ENCODE data around the gene FAM124A.

DNA sequence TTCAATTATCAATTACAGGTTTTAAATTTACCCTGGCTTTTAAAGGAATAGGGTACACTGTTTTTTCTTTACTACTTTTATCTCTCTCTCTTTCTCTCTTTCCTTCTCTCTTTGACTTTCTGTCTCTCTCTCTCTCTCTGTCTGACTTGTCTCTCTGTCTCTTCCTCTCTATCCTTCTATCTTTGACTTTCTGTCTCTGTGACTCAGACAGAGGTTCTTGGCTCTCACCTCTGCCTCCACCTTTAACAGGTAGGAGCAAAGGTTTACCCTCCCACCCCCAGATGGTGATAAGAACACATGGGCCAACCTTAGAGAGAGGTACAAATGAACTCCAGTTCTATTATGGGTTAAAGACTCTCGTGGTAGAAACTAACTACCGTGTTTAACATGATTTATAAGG is 20.3 kb upstream of the FAM124A start:
- TF ChIP-seq JUNB (IDR thresholded peaks at IDR 0.05) (no peak), EZH2 (IDR thresholded peaks at IDR 0.05; ENCODE audit: borderline replicate concordance, control insufficient read depth, low read depth, low read length) (no peak), TAF1 (IDR thresholded peaks at IDR 0.05; ENCODE audit: borderline replicate concordance, low read depth, low read length) (no peak), MXI1 (IDR thresholded peaks at IDR 0.05; ENCODE audit: low read depth, low read length) (no peak), KAT2A (conservative IDR thresholded peaks at IDR 0.05; ENCODE audit: control insufficient read depth, low read depth, low read length) (no peak), TARDBP (IDR thresholded peaks at IDR 0.05; ENCODE audit: borderline replicate concordance) (no peak), BCL11A (IDR thresholded peaks at IDR 0.05; ENCODE audit: low read depth, low read length) (no peak)
- TF ChIP-seq, protein P1, sequence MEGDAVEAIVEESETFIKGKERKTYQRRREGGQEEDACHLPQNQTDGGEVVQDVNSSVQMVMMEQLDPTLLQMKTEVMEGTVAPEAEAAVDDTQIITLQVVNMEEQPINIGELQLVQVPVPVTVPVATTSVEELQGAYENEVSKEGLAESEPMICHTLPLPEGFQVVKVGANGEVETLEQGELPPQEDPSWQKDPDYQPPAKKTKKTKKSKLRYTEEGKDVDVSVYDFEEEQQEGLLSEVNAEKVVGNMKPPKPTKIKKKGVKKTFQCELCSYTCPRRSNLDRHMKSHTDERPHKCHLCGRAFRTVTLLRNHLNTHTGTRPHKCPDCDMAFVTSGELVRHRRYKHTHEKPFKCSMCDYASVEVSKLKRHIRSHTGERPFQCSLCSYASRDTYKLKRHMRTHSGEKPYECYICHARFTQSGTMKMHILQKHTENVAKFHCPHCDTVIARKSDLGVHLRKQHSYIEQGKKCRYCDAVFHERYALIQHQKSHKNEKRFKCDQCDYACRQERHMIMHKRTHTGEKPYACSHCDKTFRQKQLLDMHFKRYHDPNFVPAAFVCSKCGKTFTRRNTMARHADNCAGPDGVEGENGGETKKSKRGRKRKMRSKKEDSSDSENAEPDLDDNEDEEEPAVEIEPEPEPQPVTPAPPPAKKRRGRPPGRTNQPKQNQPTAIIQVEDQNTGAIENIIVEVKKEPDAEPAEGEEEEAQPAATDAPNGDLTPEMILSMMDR (IDR thresholded peaks at IDR 0.05 in 2 of 3, conservative IDR thresholded peaks at IDR 0.05 in 1 of 3; ENCODE audit: control insufficient read depth in 2 of 3, extremely low read depth in 1 of 3, insufficient read depth in 1 of 3, low read depth in 3 of 3, low read length in 3 of 3) = no peak
- TF ChIP-seq, protein P2, sequence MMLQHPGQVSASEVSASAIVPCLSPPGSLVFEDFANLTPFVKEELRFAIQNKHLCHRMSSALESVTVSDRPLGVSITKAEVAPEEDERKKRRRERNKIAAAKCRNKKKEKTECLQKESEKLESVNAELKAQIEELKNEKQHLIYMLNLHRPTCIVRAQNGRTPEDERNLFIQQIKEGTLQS (IDR thresholded peaks at IDR 0.05; ENCODE audit: borderline replicate concordance, extremely low read depth, low read depth, low read length) = no peak

All from GM12878 (cell line).